ENCODE data around the gene INS.

The INS gene

GRCh38 chr11:2202071-2202899 lies 41.3 kb upstream of the INS start:
- H3K27me3 ChIP-seq (ENCODE audit: low read length), result no peaks in the 10 kb centered on the region
- TF ChIP-seq EZH2phosphoT487 (conservative IDR thresholded peaks at IDR 0.05; ENCODE audit: low read length), result no peak
- TF ChIP-seq, protein P1, sequence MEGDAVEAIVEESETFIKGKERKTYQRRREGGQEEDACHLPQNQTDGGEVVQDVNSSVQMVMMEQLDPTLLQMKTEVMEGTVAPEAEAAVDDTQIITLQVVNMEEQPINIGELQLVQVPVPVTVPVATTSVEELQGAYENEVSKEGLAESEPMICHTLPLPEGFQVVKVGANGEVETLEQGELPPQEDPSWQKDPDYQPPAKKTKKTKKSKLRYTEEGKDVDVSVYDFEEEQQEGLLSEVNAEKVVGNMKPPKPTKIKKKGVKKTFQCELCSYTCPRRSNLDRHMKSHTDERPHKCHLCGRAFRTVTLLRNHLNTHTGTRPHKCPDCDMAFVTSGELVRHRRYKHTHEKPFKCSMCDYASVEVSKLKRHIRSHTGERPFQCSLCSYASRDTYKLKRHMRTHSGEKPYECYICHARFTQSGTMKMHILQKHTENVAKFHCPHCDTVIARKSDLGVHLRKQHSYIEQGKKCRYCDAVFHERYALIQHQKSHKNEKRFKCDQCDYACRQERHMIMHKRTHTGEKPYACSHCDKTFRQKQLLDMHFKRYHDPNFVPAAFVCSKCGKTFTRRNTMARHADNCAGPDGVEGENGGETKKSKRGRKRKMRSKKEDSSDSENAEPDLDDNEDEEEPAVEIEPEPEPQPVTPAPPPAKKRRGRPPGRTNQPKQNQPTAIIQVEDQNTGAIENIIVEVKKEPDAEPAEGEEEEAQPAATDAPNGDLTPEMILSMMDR (IDR thresholded peaks at IDR 0.05; ENCODE audit: insufficient read depth, low read length, poor library complexity, severe bottlenecking), result no peak
- H2AFZ ChIP-seq (ENCODE audit: low read depth, low read length, severe bottlenecking), result no peak overlapping the region
- no peaks in the 10 kb centered on the region for H4K20me1 ChIP-seq (ENCODE audit: low read depth, low read length)
- H3K27ac ChIP-seq (ENCODE audit: low read depth, low read length), result no peak overlapping the region
- H3F3A ChIP-seq (ENCODE audit: insufficient read depth), result no peaks in the 10 kb centered on the region
- no peaks in the 10 kb centered on the region for H3K36me3 ChIP-seq (ENCODE audit: low read length)
- H3K9me2 ChIP-seq (replicated peaks; ENCODE audit: insufficient read depth, low read length), result no peaks in the 10 kb centered on the region
- H3K79me2 ChIP-seq (ENCODE audit: insufficient read depth, low read length), result no peaks in the 10 kb centered on the region
- no peaks in the 10 kb centered on the region for H3K9me3 ChIP-seq (ENCODE audit: insufficient read depth, low read length)
- no peak overlapping the region for H3K9ac ChIP-seq (ENCODE audit: low read length)
- no peak overlapping the region for H3K4me3 ChIP-seq (ENCODE audit: insufficient read depth, low read length, poor library complexity, severe bottlenecking)
- no peak overlapping the region for H3K4me2 ChIP-seq (ENCODE audit: low read depth, low read length, poor library complexity, severe bottlenecking)

DNA sequence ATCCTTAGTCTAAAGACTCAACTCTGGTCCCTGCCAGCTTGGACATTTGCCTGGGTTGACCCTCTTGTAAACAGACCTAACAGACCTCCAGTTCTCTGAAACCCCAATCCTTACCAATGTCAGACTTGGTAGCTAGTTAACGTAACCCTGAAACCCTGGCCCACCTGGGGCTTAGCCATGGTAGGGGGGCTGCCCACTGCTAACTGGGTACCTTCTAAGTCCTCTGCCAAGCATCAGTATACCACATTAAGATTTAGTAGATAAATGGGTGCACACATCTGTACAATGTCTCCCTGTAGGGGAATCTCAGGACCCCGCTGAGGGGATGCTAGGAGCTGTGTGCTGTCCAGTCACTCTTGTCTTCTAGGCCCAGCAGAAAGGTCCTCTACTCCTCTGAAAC lies 40.5 kb upstream of the INS start:
- no peak overlapping the region for H3K4me3 ChIP-seq (ENCODE audit: insufficient read depth, low read length, poor library complexity, severe bottlenecking)
- H3K79me2 ChIP-seq (ENCODE audit: insufficient read depth, low read length), result no peaks in the 10 kb centered on the region
- H3K9ac ChIP-seq (ENCODE audit: low read length), result no peak overlapping the region
- no peak overlapping the region for H3K4me2 ChIP-seq (ENCODE audit: low read depth, low read length, poor library complexity, severe bottlenecking)
- no peaks in the 10 kb centered on the region for H3K9me3 ChIP-seq (ENCODE audit: insufficient read depth, low read length)
- no peaks in the 10 kb centered on the region for H4K20me1 ChIP-seq (ENCODE audit: low read depth, low read length)
- TF ChIP-seq, protein P1 (IDR thresholded peaks at IDR 0.05; ENCODE audit: insufficient read depth, low read length, poor library complexity, severe bottlenecking), result no peak
- TF ChIP-seq EZH2phosphoT487 (conservative IDR thresholded peaks at IDR 0.05; ENCODE audit: low read length), result no peak
- no peaks in the 10 kb centered on the region for H3F3A ChIP-seq (ENCODE audit: insufficient read depth)
- H3K27me3 ChIP-seq (ENCODE audit: low read length), result no peaks in the 10 kb centered on the region
- no peak overlapping the region for H2AFZ ChIP-seq (ENCODE audit: low read depth, low read length, severe bottlenecking)
- no peaks in the 10 kb centered on the region for H3K9me2 ChIP-seq (replicated peaks; ENCODE audit: insufficient read depth, low read length)
- H3K27ac ChIP-seq (ENCODE audit: low read depth, low read length), result no peak overlapping the region
- H3K36me3 ChIP-seq (ENCODE audit: low read length), result no peaks in the 10 kb centered on the region

GRCh38 chr11:2200957-2201519 lies 40.0 kb upstream of the INS start:
- no peak overlapping the region for H3K27ac ChIP-seq (ENCODE audit: low read depth, low read length)
- no peak overlapping the region for H3K4me2 ChIP-seq (ENCODE audit: low read depth, low read length, poor library complexity, severe bottlenecking)
- no peak overlapping the region for H2AFZ ChIP-seq (ENCODE audit: low read depth, low read length, severe bottlenecking)
- no peaks in the 10 kb centered on the region for H4K20me1 ChIP-seq (ENCODE audit: low read depth, low read length)
- no peak overlapping the region for H3K4me3 ChIP-seq (ENCODE audit: insufficient read depth, low read length, poor library complexity, severe bottlenecking)
- H3K9me2 ChIP-seq (replicated peaks; ENCODE audit: insufficient read depth, low read length), result no peaks in the 10 kb centered on the region
- TF ChIP-seq, protein P1 (IDR thresholded peaks at IDR 0.05; ENCODE audit: insufficient read depth, low read length, poor library complexity, severe bottlenecking), result no peak
- no peak for TF ChIP-seq EZH2phosphoT487 (conservative IDR thresholded peaks at IDR 0.05; ENCODE audit: low read length)
- no peaks in the 10 kb centered on the region for H3K36me3 ChIP-seq (ENCODE audit: low read length)
- no peaks in the 10 kb centered on the region for H3K9me3 ChIP-seq (ENCODE audit: insufficient read depth, low read length)
- no peaks in the 10 kb centered on the region for H3F3A ChIP-seq (ENCODE audit: insufficient read depth)
- H3K79me2 ChIP-seq (ENCODE audit: insufficient read depth, low read length), result no peaks in the 10 kb centered on the region
- no peak overlapping the region for H3K9ac ChIP-seq (ENCODE audit: low read length)
- no peaks in the 10 kb centered on the region for H3K27me3 ChIP-seq (ENCODE audit: low read length)

Measured in SU-DHL-6 (cell line).